RWPE1 (cell line): ENCODE data around the gene VPREB3.

ENCODE experiments used
- CTCF ChIA-PET: fragments of 350-600 bp; sonication (Branson Sonifier 250); formaldehyde crosslinking; extraction: SDS; loops from one replicate; lab custom pipeline; 2021; lab: Yijun Ruan, JAX
- POLR2A ChIA-PET: fragments of 400-600 bp; formaldehyde crosslinking; extraction: SDS; loops from one replicate; lab custom pipeline; 2020; ENCODE audit warnings: antibody characterized with exemption; ENCODE audit not compliant: low non-redundant PET; lab: Yijun Ruan, JAX
- DNase-seq: peaks from one replicate; pipeline ENCODE4 v3.0.0; 2012; ENCODE audit warnings: low spot score
- H3K27ac ChIP-seq: fragments of 450-650 bp; 2 replicates; pipeline ENCODE4 v1.5.1; 2017
- TF ChIP-seq, protein P1 (sequence below): fragments of 450-650 bp; conservative IDR thresholded peaks from 2 replicates; pipeline ENCODE4 v1.5.1; 2017; ENCODE audit warnings: low read depth, mild to moderate bottlenecking

The VPREB3 gene

DNA sequence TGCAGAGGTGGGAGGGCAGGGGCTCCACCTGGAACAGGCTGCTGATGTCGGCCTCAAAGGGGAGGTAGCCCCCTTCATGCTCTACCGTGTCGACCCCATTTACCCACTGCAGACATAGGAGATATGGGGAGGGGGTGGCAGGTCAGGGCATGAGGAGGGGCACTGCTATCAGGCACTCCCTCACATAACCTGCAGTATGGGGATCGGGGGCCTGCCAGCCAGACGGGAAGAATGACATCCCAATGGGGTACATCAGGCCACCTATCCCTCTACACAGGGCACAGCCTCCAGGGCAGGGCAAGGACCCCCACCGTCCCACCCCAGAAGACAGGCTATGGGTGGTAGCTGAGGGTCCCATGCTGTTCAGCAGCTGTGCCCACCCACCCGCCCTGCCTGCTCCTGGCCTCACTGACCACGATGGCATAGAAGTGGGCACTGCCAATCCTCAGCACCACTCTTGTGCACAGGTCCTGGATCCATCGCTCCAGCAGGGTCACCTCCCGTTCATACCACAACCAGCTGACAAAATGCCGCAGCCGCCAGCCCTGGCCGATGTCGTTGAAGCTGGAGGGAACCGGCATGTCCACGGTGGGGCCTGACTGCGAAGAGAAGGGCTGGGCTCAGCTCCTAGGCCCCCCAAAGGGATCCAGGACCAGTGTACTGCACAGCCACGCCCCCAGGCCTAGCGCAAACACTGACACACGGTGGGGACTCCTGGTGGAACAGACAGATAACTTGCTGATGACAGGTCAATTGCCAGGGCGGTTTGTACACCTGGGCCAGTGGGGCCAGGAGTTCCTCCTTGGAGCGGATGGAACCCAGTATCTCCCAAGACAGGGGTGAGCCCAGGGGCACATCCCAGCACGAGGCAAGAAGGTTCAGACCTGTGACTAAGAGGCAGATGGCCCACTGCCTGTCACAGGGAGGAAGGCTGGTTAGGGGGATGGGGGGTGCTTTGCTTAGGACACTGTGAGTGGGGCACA, 39.3 kb downstream of the VPREB3 start:
- DNase-seq: no peak
- CTCF ChIA-PET: interaction anchor here (0.5 kb wide), 1 partner anchor 52 kb away, joined by 3 read pairs; no protein-coding TSS in a partner anchor
- H3K27ac ChIP-seq: 0 out of 2 replicates have a peak overlapping the region, but pooled peaks have one; percentile 12
- TF ChIP-seq, protein P1, sequence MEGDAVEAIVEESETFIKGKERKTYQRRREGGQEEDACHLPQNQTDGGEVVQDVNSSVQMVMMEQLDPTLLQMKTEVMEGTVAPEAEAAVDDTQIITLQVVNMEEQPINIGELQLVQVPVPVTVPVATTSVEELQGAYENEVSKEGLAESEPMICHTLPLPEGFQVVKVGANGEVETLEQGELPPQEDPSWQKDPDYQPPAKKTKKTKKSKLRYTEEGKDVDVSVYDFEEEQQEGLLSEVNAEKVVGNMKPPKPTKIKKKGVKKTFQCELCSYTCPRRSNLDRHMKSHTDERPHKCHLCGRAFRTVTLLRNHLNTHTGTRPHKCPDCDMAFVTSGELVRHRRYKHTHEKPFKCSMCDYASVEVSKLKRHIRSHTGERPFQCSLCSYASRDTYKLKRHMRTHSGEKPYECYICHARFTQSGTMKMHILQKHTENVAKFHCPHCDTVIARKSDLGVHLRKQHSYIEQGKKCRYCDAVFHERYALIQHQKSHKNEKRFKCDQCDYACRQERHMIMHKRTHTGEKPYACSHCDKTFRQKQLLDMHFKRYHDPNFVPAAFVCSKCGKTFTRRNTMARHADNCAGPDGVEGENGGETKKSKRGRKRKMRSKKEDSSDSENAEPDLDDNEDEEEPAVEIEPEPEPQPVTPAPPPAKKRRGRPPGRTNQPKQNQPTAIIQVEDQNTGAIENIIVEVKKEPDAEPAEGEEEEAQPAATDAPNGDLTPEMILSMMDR: no peak
- POLR2A ChIA-PET: no interaction called here

DNA sequence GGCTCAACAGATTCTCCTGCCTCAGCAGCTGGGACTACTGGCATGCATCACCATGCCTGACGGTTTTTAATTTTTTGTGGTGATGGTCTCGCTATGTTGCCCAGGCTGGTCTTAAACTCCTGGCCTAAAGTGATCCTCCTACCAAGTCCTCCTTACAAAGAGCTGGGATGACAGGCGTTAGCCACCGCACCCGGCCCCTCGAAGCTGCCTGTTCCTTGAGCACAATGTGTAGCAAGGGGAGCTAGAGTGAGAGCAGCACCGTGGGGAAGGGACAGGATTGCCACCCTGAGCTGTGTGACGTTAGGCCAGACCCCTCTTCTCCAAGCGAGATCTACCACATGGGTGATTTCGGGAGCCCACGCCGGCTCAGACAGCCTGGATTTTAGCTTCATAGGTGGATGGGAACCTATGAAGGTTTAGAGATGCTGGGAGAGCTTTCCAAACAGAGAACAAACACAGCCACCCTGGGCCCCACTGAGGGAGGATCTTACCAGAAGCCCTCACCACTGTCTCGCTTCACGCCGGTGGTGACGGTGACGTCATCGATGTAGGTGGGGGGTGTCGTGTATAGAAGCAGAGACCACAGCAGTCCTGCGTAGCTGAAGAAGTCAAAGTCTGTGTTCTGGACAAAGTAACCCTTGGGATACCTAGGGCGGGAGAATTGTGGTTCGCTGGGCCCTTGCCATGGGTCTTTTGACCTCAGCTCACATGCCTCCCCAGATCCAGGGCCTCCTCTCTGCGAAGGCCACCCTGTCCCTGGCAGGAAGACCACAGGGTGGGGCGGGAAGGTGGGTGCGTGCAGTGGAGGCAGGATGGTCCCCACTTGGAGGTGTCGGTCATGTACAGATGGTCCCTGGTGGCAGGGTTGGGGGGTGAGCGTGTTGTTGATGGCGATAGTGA, 40.3 kb downstream of the VPREB3 start:
- TF ChIP-seq, protein P1: no peak
- CTCF ChIA-PET: interaction anchor here (0.6 kb wide), 2 partner anchors 8 to 96 kb away, joined by 3 to 8 read pairs; no protein-coding TSS in a partner anchor
- DNase-seq: no peak
- no peak overlapping the region for H3K27ac ChIP-seq
- POLR2A ChIA-PET: no interaction called here

DNA sequence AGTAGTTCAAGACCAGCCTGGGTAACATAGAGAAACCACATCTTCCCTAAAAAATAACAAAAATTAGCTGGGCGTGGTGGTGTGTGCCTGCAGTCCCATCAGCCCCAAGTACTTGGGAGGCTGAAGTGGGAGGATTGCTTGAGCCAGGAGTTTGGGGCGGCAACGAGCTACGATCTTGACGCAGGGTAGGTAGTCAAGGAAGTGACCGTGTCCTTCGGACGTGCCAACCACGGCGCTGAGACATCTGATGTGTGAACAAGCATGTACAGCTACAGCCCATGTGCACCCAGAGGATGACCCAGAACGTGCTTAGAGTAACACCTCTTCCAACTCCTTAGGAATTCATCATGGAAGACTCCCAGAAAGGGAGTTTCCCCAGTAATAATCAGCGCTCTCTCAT, 42.0 kb downstream of the VPREB3 start:
- no peak for DNase-seq
- no peak overlapping the region for H3K27ac ChIP-seq
- POLR2A ChIA-PET: no interaction called here
- TF ChIP-seq, protein P1: no peak
- CTCF ChIA-PET: no interaction called here

DNA sequence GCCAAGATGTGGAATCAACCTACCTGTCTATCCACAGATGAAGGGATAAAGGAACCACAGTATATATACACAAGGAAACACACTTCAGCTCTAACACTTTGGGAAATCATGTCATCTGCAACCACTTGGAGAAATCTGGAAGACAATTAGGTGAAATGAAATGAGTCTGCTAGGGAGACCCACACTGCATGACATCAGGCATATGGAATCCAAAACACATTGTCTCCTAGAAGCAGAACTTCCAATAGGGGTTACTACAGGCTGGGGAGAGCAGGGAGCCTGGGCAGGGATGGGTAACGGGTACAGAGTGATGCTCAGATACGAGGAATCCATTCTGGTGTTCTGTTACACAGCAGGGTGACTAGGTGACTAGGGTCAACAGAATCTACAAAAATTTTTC, 45.1 kb downstream of the VPREB3 start:
- ChIA-PET POLR2A (no interaction called here), CTCF (no interaction called here)
- no peak for DNase-seq
- TF ChIP-seq, protein P1: no peak
- H3K27ac ChIP-seq: no peak overlapping the region

DNA sequence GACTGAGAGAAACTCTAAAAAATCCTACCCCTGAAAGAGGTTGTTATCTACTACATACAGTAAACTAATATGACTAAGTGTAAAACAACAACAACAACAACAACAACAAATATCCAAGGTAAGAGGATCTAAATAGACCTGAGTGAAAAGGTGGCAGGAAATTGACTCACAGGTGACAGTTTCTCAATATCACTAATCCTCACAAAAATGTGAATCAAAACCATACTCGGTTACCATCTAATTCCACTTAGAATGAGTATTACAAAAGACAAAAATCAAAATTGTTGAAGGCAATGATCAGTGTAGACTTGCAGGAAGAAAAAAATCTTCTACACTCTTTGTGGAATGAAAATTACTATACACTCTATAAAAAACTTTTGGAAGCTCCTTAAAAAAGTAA, 46.0 kb downstream of the VPREB3 start:
- DNase-seq: no peak
- ChIA-PET CTCF (no interaction called here), POLR2A (no interaction called here)
- no peak overlapping the region for H3K27ac ChIP-seq
- TF ChIP-seq, protein P1: no peak

DNA sequence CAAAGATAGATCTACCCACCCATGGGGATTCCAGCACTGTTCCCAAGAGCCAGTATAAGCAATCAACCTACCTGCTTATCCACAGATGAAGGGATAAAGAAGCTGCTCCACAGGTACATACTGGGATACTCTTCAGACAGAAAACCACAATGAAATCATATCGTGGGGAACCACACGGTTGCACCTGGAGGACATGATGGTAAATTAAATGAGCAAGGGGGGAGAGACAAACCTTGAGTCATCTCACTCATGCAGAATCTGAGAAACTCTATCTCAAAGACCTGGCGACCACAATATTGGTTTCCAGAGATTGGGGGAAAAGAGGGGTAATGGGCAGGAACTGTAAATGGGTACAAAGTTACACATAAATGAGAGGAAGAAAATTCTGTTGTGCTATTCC, 48.9 kb downstream of the VPREB3 start:
- ChIA-PET POLR2A (no interaction called here), CTCF (no interaction called here)
- no peak overlapping the region for H3K27ac ChIP-seq
- no peak for DNase-seq
- TF ChIP-seq, protein P1: no peak
